Stimulated activated naive CD4-positive, alpha-beta T cell (primary cell): ENCODE data around the gene MINDY4B.

Experiments used
- DNase-seq, 6 experiments: peaks; one replicate each; lab custom pipeline; 2025; lab: John Stamatoyannopoulos, UW

MINDY4B gene

GRCh38 chr3:150844484-150844883 is 60.8 kb downstream of the MINDY4B start:
- no peak for DNase-seq

GRCh38 chr3:150843241-150843640 is 62.0 kb downstream of the MINDY4B start:
- DNase-seq, result no peak

GRCh38 chr3:150840802-150841515 is 64.3 kb downstream of the MINDY4B start:
- no peak for DNase-seq

- no peak for DNase-seq
These were observed 74.5 kb downstream of the MINDY4B start for GRCh38 chr3:150830745-150831144.

- no peak for DNase-seq
These were observed 75.1 kb downstream of the MINDY4B start for GRCh38 chr3:150830094-150830681.

GRCh38 chr3:150829408-150829807 is 75.8 kb downstream of the MINDY4B start:
- DNase-seq, result no peak

- DNase-seq, result no peak
These were observed 76.2 kb downstream of the MINDY4B start for GRCh38 chr3:150828997-150829396.

- no peak for DNase-seq
These were observed 77.0 kb downstream of the MINDY4B start for GRCh38 chr3:150828261-150828660.

GRCh38 chr3:150826466-150827282 is 78.6 kb downstream of the MINDY4B start:
- no peak for DNase-seq

GRCh38 chr3:150825916-150826377 is 79.3 kb downstream of the MINDY4B start:
- DNase-seq, result no peak

GRCh38 chr3:150825192-150825915 is 79.9 kb downstream of the MINDY4B start:
- DNase-seq, result no peak

GRCh38 chr3:150823277-150823676 is 82.0 kb downstream of the MINDY4B start:
- no peak for DNase-seq

GRCh38 chr3:150822636-150823035 is 82.6 kb downstream of the MINDY4B start:
- no peak for DNase-seq
